COR-L47 (cell line): ENCODE measurements around the gene SAG.

Experiments used
- DNase-seq: peaks from one replicate; lab custom pipeline; 2025; lab: John Stamatoyannopoulos, UW

The SAG gene

GRCh38 chr2:233307565-233307964, at the start of gene SAG:
TSS of gene SAG (plus strand) at chr2:233307816. CDS start at chr2:233309190, 1,374 bp downstream.
- DNase-seq: no peak

- no peak for DNase-seq
Measured at GRCh38 chr2:233258211-233258610, 49.4 kb upstream of the SAG start.

GRCh38 chr2:233259730-233260129, 47.9 kb upstream of the SAG start:
- DNase-seq: no peak

- DNase-seq: no peak
Measured at GRCh38 chr2:233260661-233261060, 47.0 kb upstream of the SAG start.

DNA sequence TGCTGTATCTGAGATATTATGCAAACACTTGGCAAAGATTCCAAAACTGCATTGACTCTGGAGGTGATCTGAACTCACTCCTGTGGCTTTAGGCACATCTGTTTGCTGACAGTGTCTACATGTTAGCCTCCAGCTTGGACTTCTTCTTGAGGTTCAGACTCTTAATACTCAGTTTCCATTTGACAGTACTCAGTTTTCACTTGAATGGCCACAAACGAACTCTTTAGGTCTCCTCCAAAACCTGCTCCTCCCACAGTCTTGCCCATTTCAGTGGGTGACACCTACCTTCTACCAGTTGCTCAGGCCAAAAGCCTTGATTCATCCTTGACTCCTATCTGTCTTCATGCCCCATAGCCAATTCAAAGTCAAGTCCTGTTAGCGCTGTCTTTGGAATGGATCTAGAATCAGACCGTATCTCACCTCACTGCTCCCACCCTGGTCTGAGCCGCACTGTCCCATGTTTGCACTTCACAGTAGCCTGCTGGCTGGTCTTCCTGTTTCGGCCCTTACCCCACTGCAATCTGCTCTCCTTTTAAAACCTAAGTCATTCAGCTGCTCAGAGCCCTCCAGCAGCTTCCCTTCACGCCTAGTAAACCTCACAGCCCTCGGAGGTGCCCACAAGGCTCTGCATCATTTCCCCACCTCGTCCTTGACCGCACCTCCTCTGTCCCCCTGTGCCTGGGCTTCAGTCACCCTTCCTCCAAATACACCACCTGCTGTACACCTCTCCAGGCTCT, 45.6 kb upstream of the SAG start:
- no peak for DNase-seq

DNA sequence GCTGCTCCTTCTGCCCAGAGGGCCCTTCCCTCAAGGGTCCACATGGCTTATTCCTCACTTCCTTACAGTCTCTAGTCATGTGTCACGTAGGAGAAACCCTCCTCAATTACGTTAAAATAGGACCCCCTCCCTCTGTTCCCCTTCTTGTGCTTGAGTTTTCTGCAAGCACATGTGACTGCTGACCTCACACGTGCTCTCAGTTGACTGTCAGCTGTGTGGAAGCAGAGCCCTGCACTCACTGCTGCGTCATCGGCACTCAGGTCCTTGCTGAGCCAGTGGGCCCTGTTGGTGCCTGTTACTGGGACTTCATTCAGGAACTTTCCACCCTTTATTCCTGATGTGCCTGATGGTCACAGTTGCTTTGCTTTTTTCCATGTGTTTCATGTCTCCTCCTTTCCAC, 45.1 kb upstream of the SAG start:
- DNase-seq: no peak

GRCh38 chr2:233263045-233263570, 44.5 kb upstream of the SAG start:
- no peak for DNase-seq

DNA sequence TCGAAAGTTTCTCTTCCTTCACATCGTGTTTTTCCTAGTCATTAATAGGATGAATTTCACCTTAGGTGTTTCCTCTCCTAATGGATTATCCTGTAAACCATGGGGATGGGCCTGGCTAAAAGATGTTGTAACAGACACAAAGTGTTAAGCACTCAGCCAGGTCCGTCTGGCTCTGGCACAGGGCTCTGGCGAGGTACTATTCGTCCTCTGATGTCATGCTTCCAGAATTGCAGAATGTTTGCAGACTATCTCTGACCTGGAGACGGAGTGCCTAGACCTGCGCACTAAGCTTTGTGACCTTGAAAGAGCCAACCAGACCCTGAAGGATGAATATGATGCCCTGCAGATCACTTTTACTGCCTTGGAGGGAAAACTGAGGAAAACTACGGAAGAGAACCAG, 42.9 kb upstream of the SAG start:
- no peak for DNase-seq

- DNase-seq: no peak
Measured at GRCh38 chr2:233265899-233266431, 41.7 kb upstream of the SAG start.

DNA sequence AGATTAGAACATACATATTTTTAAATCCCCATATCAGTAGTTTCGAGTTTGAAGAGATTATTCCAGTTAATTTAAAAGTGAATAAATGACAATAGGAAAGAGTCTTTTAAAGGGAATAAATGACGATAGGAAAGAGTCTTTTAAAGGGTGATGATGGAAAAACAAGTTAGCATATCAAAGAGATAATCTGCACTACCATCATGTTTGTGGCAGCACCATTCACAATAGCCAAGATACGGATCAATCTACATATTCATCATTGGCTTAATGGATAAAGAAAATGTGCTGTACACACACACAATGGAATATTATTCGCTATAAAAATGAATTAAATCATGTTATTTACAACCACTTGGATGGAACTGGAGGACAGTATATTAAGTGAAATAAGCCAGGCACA, 41.1 kb upstream of the SAG start:
- no peak for DNase-seq

- no peak for DNase-seq
Measured at GRCh38 chr2:233267516-233268245, 39.9 kb upstream of the SAG start.

- no peak for DNase-seq
Measured at GRCh38 chr2:233270366-233270765, 37.2 kb upstream of the SAG start.

DNA sequence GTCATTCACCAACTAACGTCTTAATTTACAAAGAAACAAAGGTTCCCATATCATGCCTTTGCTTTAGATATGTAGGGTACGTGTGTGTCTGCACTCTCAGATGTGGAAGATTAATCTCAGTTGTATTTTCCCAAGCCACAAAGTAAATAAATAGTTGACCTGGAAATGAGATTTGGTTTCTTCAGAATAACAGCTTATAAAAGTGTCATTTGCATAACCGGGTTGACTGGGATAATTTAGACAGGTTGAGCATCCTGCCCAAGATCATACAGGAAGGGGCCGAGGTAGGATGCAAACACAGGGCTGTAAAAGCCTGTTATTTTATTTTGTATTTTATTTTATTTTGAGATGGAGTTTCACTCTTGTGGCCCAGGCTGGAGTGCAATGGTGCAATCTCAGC, 36.7 kb upstream of the SAG start:
- DNase-seq: no peak

DNA sequence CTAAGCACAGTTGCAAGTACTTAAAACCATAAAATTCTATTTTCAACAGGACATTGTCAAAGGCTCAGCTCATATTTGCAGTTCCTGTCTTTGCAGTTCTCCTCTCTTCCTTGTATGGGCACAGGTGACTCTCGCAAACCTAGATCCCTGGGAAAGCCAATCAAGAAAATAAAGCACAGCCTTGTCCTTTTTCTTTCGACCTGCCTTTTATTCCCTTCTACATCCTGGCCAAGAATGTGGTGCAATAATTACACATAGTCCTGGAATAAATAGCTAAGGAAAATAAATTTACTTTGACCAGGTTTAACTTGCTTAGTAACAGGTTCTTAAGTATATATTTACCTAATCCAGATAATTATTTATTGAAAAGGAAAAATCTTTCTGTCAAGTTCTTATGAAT, 35.9 kb upstream of the SAG start:
- no peak for DNase-seq

GRCh38 chr2:233273120-233273519, 34.5 kb upstream of the SAG start:
- no peak for DNase-seq

GRCh38 chr2:233275223-233275622, 32.4 kb upstream of the SAG start:
- no peak for DNase-seq

DNA sequence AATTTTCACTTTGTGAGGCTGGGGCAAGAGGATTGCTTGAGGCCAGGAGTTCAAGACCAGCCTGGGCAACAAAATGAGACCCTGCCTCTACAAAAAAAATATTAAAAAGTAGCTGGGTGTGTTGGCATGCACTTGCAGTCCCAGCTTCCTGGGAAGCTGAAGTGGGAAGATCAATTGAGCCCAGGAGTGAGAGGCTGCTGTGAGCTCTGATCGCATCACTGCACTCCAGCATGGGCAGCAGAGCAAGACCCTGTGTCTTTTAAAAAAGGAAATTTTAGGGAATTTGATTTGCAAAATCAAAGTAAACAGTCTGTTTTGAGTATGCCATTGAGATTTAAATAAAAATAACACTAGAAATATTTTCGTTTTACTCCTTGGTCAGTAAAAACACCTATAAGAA, 28.7 kb upstream of the SAG start:
- DNase-seq: no peak

DNA sequence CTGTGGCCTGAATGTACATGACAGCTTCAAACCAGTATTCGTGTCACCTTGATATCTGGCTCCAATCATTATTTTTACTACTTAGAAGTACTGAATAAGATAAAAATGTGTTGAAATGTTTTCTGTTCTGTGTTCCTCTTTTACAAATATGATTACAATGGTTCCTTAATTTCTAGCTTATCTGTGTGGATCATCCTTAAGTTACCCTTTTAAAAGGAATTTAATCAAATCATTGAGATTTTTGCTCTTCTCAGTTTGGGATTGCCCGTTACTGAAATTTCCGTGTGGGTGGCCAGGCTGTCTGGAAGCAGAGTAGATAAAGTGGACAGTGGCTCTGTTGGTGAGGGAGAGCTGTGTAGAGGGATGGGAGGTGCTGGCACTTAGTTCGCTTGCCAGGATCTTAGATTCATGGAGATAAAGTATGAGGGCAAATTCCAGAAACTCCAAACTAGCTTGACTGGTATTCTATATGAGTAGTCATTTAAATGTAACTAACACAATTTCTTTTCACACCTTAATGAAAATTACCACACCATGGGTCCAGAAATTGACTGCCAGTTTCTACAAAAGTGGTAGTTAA, 27.4 kb upstream of the SAG start:
- no peak for DNase-seq

DNA sequence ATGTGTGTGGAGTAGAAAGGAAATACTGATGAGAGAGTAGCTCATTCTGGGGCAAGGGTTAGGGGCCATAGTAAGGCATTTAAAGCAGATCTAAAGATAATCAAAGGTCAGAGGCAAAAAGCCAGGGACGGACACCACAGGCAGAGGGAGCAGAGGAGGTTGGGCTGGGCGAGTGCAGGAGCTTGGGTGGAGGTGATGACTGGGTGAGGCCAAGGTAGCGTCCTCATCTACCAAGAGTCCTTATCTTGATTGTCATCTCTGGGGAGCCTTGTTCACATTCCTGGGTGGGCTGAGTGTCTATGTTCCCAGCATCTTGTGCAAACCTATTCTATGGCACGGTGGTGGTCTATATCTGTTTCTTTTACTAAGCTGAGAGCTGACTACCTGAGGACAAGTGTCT, 26.1 kb upstream of the SAG start:
- no peak for DNase-seq

DNA sequence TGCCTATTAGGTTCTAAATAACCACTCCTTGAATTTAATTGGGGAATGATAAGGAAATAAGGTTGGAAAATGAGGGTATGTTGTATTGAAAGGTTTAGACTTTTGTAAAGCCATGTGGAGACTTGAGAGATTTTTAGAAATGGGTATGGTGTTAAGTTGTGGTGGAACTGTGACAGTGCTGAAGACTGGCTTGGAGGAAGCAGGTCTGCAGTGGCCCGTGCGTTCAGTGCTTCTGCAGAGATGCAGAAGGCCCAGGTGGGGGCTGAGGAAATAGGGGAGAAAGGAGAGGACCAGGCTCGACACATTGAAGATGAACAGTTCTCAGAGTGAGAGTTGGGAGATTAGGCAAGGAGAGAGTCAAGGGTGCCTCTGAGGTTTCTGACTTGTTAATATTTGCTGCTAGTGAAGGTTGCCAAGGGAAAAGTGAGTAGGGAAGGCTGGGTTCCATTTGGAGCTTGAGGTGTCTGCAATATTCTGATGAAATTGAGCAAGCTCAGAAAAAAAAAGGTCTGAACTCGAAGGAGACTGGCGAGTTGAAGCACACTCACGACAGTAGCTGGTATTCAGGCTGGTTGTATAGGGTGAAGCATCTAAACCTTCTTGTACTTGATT, 25.5 kb upstream of the SAG start:
- no peak for DNase-seq

DNA sequence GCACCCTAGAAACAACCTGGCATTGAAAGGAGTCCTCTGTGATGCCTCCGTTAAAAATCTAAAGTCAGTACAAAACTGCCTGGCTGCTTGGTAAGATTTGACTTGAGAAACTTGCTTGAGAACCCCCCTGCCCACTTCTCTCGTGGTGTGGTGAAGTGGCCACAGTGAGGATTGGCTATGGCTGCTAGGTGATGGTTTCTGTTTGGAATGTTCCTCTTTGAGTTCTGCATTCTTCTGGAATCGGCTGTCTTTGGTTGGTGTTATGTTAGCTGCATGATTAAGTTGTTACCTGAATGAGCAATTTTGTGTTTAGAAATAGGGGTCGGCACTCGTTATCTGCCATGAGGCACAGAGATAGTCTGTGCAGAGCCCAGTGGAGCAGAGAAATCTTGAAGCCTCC, 21.7 kb upstream of the SAG start:
- no peak for DNase-seq

GRCh38 chr2:233287871-233288270, 19.7 kb upstream of the SAG start:
- no peak for DNase-seq
